Endothelial cell of umbilical vein (primary cell): ENCODE measurements around the gene ANKRD12. TPM values are rescaled to one million over a fixed set of nuclear protein-coding genes. Genes with fewer than 3 reads are reported as not detected.

ENCODE experiments used
- BruUV-seq: library from RNA; stranded (reverse); fragments of 400-500 nt; replicated peaks from 2 replicates; lab custom pipeline; 2021; lab: Mats Ljungman, UMichigan
- CTCF ChIA-PET: fragments of 300-600, 350-600 bp; sonication (Branson Sonifier 250); formaldehyde crosslinking; loops from one replicate; lab custom pipeline; 2021; ENCODE audit warnings: antibody characterized with exemption, inconsistent platforms; lab: Charles Lee
- POLR2A ChIA-PET: fragments of 300-600, 350-600 bp; sonication (Branson Sonifier 250); formaldehyde crosslinking; loops from one replicate; lab custom pipeline; 2021; ENCODE audit warnings: antibody characterized with exemption, inconsistent platforms; lab: Charles Lee
- DNase-seq: peaks from one replicate; pipeline ENCODE4 v3.0.0-alpha.2; 2011; ENCODE audit warnings: low read depth, low spot score
- FAIRE-seq: peaks from 2 replicates; lab custom pipeline; 2011; peaks lifted over from hg19 to GRCh38; lab: Jason Lieb, UNC
- H2AFZ ChIP-seq: 2 replicates; pipeline ENCODE4 v1.6.0; 2012; ENCODE audit warnings: low read depth, low read length, control low read depth, inconsistent platforms
- H3K27ac ChIP-seq: 2 replicates; pipeline ENCODE4 v1.5.1; 2011; ENCODE audit warnings: low read depth, mild to moderate bottlenecking, control low read depth, low read length, moderate library complexity; ENCODE audit not compliant: insufficient read depth
- H3K27me3 ChIP-seq, 2 experiments: 2 replicates each; pipeline versions ENCODE4 v1.6.0 to v1.6.1; 2011; ENCODE audit warnings: low read length in 2 of 2, mixed read lengths in 1 of 2; ENCODE audit not compliant: control insufficient read depth in 2 of 2, insufficient read depth in 2 of 2
- H3K36me3 ChIP-seq, 2 experiments: 2 replicates in 1 of 2; 3 replicates in 1 of 2; pipeline ENCODE4 v1.5.1; 2011; ENCODE audit warnings: low read length in 2 of 2, mild to moderate bottlenecking in 1 of 2, moderate library complexity in 1 of 2; ENCODE audit not compliant: control insufficient read depth in 2 of 2, insufficient read depth in 2 of 2; ENCODE audit errors: extremely low read depth in 1 of 2
- H3K4me1 ChIP-seq: 3 replicates; pipeline ENCODE4 v1.5.1; 2011; ENCODE audit warnings: mild to moderate bottlenecking, low read length; ENCODE audit not compliant: control insufficient read depth, insufficient read depth; ENCODE audit errors: extremely low read depth
- H3K4me2 ChIP-seq: 2 replicates; pipeline ENCODE4 v1.6.1; 2011; ENCODE audit warnings: low read length, control low read depth, mixed read lengths; ENCODE audit not compliant: insufficient read depth
- H3K4me3 ChIP-seq, 3 experiments: fragments of 200-600 bp in 1 of 3; sonication (generic), shearing (Covaris generic) in 1 of 3; replicated peaks in 1 of 3; 2 replicates each; pipeline ENCODE4 v1.5.1; 2011 to 2016; ENCODE audit warnings: control low read depth in 3 of 3, low read length in 3 of 3, mild to moderate bottlenecking in 2 of 3, inconsistent platforms in 1 of 3, low read depth in 1 of 3, moderate library complexity in 1 of 3; ENCODE audit not compliant: insufficient read depth in 1 of 3
- H3K79me2 ChIP-seq: 2 replicates; pipeline ENCODE4 v1.6.0; 2012; ENCODE audit warnings: low read length, inconsistent platforms; ENCODE audit not compliant: control insufficient read depth, insufficient read depth
- H3K9ac ChIP-seq: replicated peaks from 2 replicates; pipeline ENCODE3; 2011; ENCODE audit warnings: low read length, control low read depth; ENCODE audit not compliant: insufficient read depth; ENCODE audit errors: extremely low read depth
- H3K9me1 ChIP-seq: replicated peaks from 3 replicates; pipeline ENCODE4 v1.6.0; 2011; ENCODE audit warnings: mild to moderate bottlenecking, low read length; ENCODE audit not compliant: control insufficient read depth, insufficient read depth; ENCODE audit errors: extremely low read depth
- H3K9me3 ChIP-seq: replicated peaks from 2 replicates; pipeline ENCODE4 v1.5.1; 2012; ENCODE audit warnings: low read length, inconsistent platforms; ENCODE audit not compliant: control insufficient read depth, insufficient read depth
- H4K20me1 ChIP-seq: replicated peaks from 2 replicates; pipeline ENCODE3; 2011; ENCODE audit warnings: mild to moderate bottlenecking, low read length; ENCODE audit not compliant: control insufficient read depth, insufficient read depth; ENCODE audit errors: extremely low read depth
- CTCF ChIP-seq, 2 donors: IDR thresholded peaks; 1 replicate in 1 of 2; 2 replicates in 1 of 2; pipeline ENCODE4 v1.5.1; 2011; ENCODE audit warnings: low read length in 2 of 2, mild to moderate bottlenecking in 2 of 2, moderate library complexity in 2 of 2, control low read depth in 1 of 2, inconsistent platforms in 1 of 2, low read depth in 1 of 2; ENCODE audit not compliant: insufficient read depth in 1 of 2; ENCODE audit errors: extremely low read depth in 1 of 2
- EZH2 ChIP-seq: IDR thresholded peaks from 2 replicates; pipeline ENCODE4 v1.6.1; 2012; ENCODE audit warnings: borderline replicate concordance, low read depth, mild to moderate bottlenecking, moderate library complexity, low read length, inconsistent platforms; ENCODE audit not compliant: severe bottlenecking
- FOS ChIP-seq: IDR thresholded peaks from 2 replicates; pipeline ENCODE4 v1.6.1; 2011; ENCODE audit warnings: mild to moderate bottlenecking, low read length, moderate library complexity, borderline replicate concordance; ENCODE audit not compliant: insufficient read depth
- GATA2 ChIP-seq: IDR thresholded peaks from 2 replicates; pipeline ENCODE4 v1.7.0; 2011; ENCODE audit warnings: low read depth, mild to moderate bottlenecking, moderate library complexity, mixed read lengths, low read length; ENCODE audit not compliant: insufficient read length, insufficient read depth
- JUN ChIP-seq: IDR thresholded peaks from 2 replicates; pipeline ENCODE4 v1.6.1; 2011; ENCODE audit warnings: borderline replicate concordance, low read depth; ENCODE audit not compliant: insufficient read length, insufficient read depth
- MAX ChIP-seq: IDR thresholded peaks from 2 replicates; pipeline ENCODE4 v1.6.1; 2011; ENCODE audit not compliant: insufficient read depth, insufficient read length
- MYC ChIP-seq: IDR thresholded peaks from one replicate; pipeline ENCODE4 v1.6.1; 2011; ENCODE audit warnings: mild to moderate bottlenecking, low read depth, low read length
- POLR2A ChIP-seq: IDR thresholded peaks from 2 replicates; pipeline ENCODE4 v1.6.1; 2012; ENCODE audit warnings: low read depth, mild to moderate bottlenecking, control low read depth, low read length
- POLR2AphosphoS5 ChIP-seq: IDR thresholded peaks from 2 replicates; pipeline ENCODE4 v1.6.1; 2012; ENCODE audit warnings: low read depth, mild to moderate bottlenecking, control low read depth, low read length, moderate library complexity; ENCODE audit not compliant: insufficient read depth
- dilution Hi-C: fragments of 300-500 bp; cut with MboI; formaldehyde crosslinking; loops from one replicate; pipeline ENCODE4 v1.15.0; 2019; ENCODE audit warnings: low sequenced_read_pairs; ENCODE audit not compliant: extremely low pct_ligation_motif_present
- intact Hi-C: fragments of 100-400 bp; cut with micrococcal nuclease; formaldehyde crosslinking; loops from one replicate; pipeline ENCODE4 v1.10.0; 2022
- polyA plus RNA-seq, 4 experiments: library from polyadenylated mRNA; depleted of rRNA in 3 of 4; stranded (reverse) in 3 of 4; unstranded in 1 of 4; fragments of >200 nt; gene quantifications; 2 replicates each; pipeline versions ENCODE4 v1.2.1 to v1.2.3, GENCODE V29; 2011 to 2012; ENCODE audit warnings: missing spikeins in 1 of 4
- total RNA-seq: library from RNA; stranded (reverse); gene quantifications from 2 replicates; pipeline ENCODE4 v1.2.3, GENCODE V29; 2021

The ANKRD12 gene
- total and polyA plus RNA-seq, 2 donors (not counting 3 experiments of a cell fraction or from before 2014, with no cell fraction given) = 1.5 to 25.4 TPM

- Histone ChIP-seq H3K4me2 (no peak overlapping the region), H3K79me2 (no peaks in the 10 kb centered on the region), H3K4me3 (no peak overlapping the region), H3K4me1 (peaks cover 29% of the 10 kb centered on the region), H3K9ac (no peak overlapping the region), H3K27ac (no peak overlapping the region), H2AFZ (no peak overlapping the region), H3K9me1 (no peaks in the 10 kb centered on the region), H3K27me3 (no peaks in the 10 kb centered on the region), H3K9me3 (no peaks in the 10 kb centered on the region), H4K20me1 (no peaks in the 10 kb centered on the region), H3K36me3 (no peaks in the 10 kb centered on the region)
- dilution Hi-C loops = no loop called here
- no TSS peak for BruUV-seq
- FAIRE-seq (no peak), DNase-seq (no peak)
- POLR2A ChIA-PET = interaction anchor here (0.7 kb wide), 1 partner anchor 11 kb away, joined by 4 read pairs; no protein-coding TSS in a partner anchor
- no peak for TF ChIP-seq EZH2
- TF ChIP-seq GATA2 = no peak
- TF ChIP-seq FOS = no peak
- no peak for TF ChIP-seq MAX
- TF ChIP-seq POLR2A = no peak
- TF ChIP-seq CTCF (IDR thresholded peaks at IDR 0.05; ENCODE audit: extremely low read depth in 1 of 2, insufficient read depth in 1 of 2, low read depth in 1 of 2, low read length in 2 of 2) = no peak
- no peak for TF ChIP-seq JUN
- no peak for TF ChIP-seq MYC
- no peak for TF ChIP-seq POLR2AphosphoS5
- CTCF ChIA-PET = interaction anchor here (0.7 to 3.9 kb wide), 2 partner anchors 11 to 194 kb away, joined by 3 to 33 read pairs; partner anchors contain the start of gene TWSG1
- intact Hi-C loops = no loop called here
Measured at GRCh38 chr18:9322744-9323143, 186.2 kb downstream of the ANKRD12 start.
